ENCODE results near the gene USP2. TPM values are rescaled to one million over a fixed set of nuclear protein-coding genes. Genes with fewer than 3 reads are reported as not detected.

The USP2 gene
- total RNA-seq = 0.11 and 0.24 TPM in 2 replicates
- long read RNA-seq = 0 reads

DNA sequence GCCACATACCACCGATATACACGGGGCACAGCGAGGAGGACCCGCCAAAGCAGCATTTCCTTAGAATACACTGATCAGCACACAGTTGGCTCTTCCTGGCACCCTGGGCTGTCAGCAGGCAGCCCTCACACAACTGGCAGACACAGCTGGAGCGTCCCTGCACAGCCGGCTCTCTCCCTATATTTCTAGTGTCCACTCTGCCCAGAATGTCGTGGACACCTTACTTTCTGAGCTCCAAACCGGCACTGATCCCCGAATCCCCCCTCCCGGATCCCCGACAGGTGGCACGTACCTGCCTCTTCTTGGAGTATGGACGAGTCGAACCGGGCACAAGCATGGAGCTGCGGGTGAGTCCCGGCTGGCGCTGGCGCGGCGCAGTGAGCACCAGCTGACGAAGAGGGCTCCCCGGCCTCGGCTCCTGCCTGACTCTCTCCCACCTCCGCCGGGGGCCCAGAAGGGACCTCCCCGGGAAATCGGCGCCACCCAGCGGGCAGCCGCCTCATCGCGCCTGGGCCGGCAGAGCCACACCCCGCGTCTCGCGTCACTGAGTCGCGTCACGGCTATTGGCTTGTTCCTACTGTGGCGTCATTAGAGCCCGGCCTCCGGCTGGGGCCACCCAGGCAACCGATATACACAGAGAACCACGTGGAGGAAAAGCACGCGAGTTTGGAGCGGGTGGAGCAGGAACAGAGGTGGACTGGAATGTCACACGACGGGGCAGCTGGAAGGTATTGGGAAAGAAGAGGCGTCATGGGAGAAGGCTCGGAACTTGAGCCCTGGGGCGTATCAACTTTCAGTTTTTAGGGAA, at the start of gene USP2:
Gene USP2, minus strand, starts transcription at position 510 of the 808 bp plus-strand sequence. CDS start 8,210 bp downstream, outside the sequence.
- H3K4me3 Mint-ChIP-seq (ENCODE audit: unreplicated experiment) = no peak within 1 kb of the TSS
- H3K9me3 Mint-ChIP-seq (ENCODE audit: unreplicated experiment) = no peaks in the 10 kb centered on the region
- DNase-seq (ENCODE audit: extremely low spot score, unreplicated experiment) = peak; percentile 98
- peaks cover 8% of the 10 kb centered on the region for H3K4me1 Mint-ChIP-seq (ENCODE audit: unreplicated experiment)
- TF ChIP-seq CTCF (IDR thresholded peaks at IDR 0.05) = peak; percentile 92
- H3K36me3 Mint-ChIP-seq (ENCODE audit: unreplicated experiment) = no peaks in the 10 kb centered on the region
- no peak within 1 kb of the TSS for H3K27ac Mint-ChIP-seq (ENCODE audit: unreplicated experiment)
- peaks cover 6% of the 10 kb centered on the region for H3K27me3 Mint-ChIP-seq (ENCODE audit: unreplicated experiment)

GRCh38 chr11:119427279-119427678, 45.8 kb upstream of the USP2 start:
- Mint-ChIP-seq H3K4me3 (ENCODE audit: unreplicated experiment) (no peak overlapping the region), H3K9me3 (ENCODE audit: unreplicated experiment) (no peaks in the 10 kb centered on the region), H3K27me3 (ENCODE audit: unreplicated experiment) (peaks cover 2% of the 10 kb centered on the region), H3K36me3 (ENCODE audit: unreplicated experiment) (no peaks in the 10 kb centered on the region), H3K27ac (ENCODE audit: unreplicated experiment) (no peak overlapping the region), H3K4me1 (ENCODE audit: unreplicated experiment) (peaks cover 16% of the 10 kb centered on the region)
- TF ChIP-seq CTCF (IDR thresholded peaks at IDR 0.05) = no peak
- DNase-seq (ENCODE audit: extremely low spot score, unreplicated experiment) = no peak

- H3K4me3 Mint-ChIP-seq (ENCODE audit: unreplicated experiment) = no peak overlapping the region
- peaks cover 9% of the 10 kb centered on the region for H3K27me3 Mint-ChIP-seq (ENCODE audit: unreplicated experiment)
- no peak for DNase-seq (ENCODE audit: extremely low spot score, unreplicated experiment)
- no peak for TF ChIP-seq CTCF (IDR thresholded peaks at IDR 0.05)
- H3K4me1 Mint-ChIP-seq (ENCODE audit: unreplicated experiment) = peaks cover 16% of the 10 kb centered on the region
- H3K9me3 Mint-ChIP-seq (ENCODE audit: unreplicated experiment) = no peaks in the 10 kb centered on the region
- no peaks in the 10 kb centered on the region for H3K36me3 Mint-ChIP-seq (ENCODE audit: unreplicated experiment)
- H3K27ac Mint-ChIP-seq (ENCODE audit: unreplicated experiment) = no peak overlapping the region
Observed at GRCh38 chr11:119426142-119426541, 44.7 kb upstream of the USP2 start.

DNA sequence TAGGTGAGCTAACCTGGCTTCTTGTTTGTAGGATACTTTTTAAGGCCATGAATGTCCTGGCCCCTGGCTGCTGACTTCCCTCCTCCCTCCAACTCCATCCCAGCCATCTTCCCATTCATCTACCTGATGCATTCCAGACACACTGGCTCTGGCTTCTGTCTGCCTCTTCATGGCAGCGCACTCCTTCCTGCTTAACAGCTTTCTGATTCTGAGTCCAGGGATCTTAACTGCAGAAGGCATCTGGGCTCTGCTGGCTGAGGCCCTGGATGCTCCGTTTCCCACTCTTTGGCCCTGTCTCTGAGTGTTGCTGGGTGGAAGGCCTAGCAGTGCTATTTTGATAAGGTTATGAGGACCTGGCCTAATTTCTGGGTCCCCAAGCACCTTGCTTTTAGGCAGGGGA, 43.3 kb upstream of the USP2 start:
- peak; percentile 46 for DNase-seq (ENCODE audit: extremely low spot score, unreplicated experiment)
- no peak overlapping the region for H3K27ac Mint-ChIP-seq (ENCODE audit: unreplicated experiment)
- H3K4me3 Mint-ChIP-seq (ENCODE audit: unreplicated experiment) = no peak overlapping the region
- H3K27me3 Mint-ChIP-seq (ENCODE audit: unreplicated experiment) = peaks cover 9% of the 10 kb centered on the region
- TF ChIP-seq CTCF (IDR thresholded peaks at IDR 0.05) = no peak
- H3K9me3 Mint-ChIP-seq (ENCODE audit: unreplicated experiment) = no peaks in the 10 kb centered on the region
- H3K4me1 Mint-ChIP-seq (ENCODE audit: unreplicated experiment) = peaks cover 17% of the 10 kb centered on the region
- no peaks in the 10 kb centered on the region for H3K36me3 Mint-ChIP-seq (ENCODE audit: unreplicated experiment)

GRCh38 chr11:119424276-119424675, 42.8 kb upstream of the USP2 start:
- Mint-ChIP-seq H3K4me1 (ENCODE audit: unreplicated experiment) (peaks cover 17% of the 10 kb centered on the region), H3K36me3 (ENCODE audit: unreplicated experiment) (no peaks in the 10 kb centered on the region), H3K4me3 (ENCODE audit: unreplicated experiment) (no peak overlapping the region), H3K9me3 (ENCODE audit: unreplicated experiment) (no peaks in the 10 kb centered on the region), H3K27ac (ENCODE audit: unreplicated experiment) (no peak overlapping the region), H3K27me3 (ENCODE audit: unreplicated experiment) (peaks cover 9% of the 10 kb centered on the region)
- peak; percentile 49 for DNase-seq (ENCODE audit: extremely low spot score, unreplicated experiment)
- TF ChIP-seq CTCF (IDR thresholded peaks at IDR 0.05) = no peak
